Measurements from ENCODE around the gene SRSF9. TPM values are rescaled to one million over a fixed set of nuclear protein-coding genes. Genes with fewer than 3 reads are reported as not detected.
A peak's percentile ranks its signal among the peaks of the same experiment; 100 is the strongest.

The SRSF9 gene
- total RNA-seq, 2 donors from 2014 or later = 291 to 324 TPM

- DNase-seq = no peak
- no peaks in the 10 kb centered on the region for H3K9me3 ChIP-seq (ENCODE audit: control insufficient read depth, low read length)
- no peaks in the 10 kb centered on the region for H3K9me3 Mint-ChIP-seq
- no peaks in the 10 kb centered on the region for H3K4me1 ChIP-seq (ENCODE audit: control insufficient read depth, insufficient read depth, low read length)
- no peak overlapping the region for H3K27ac Mint-ChIP-seq
- no peak for TF ChIP-seq CTCF (conservative IDR thresholded peaks at IDR 0.05)
- no peak overlapping the region for H3K9ac ChIP-seq (ENCODE audit: extremely low read depth, low read length, poor library complexity, severe bottlenecking)
- H3K4me1 Mint-ChIP-seq = peaks cover 10% of the 10 kb centered on the region
- no peaks in the 10 kb centered on the region for H3K27me3 Mint-ChIP-seq (ENCODE audit: insufficient read depth)
- H3K36me3 ChIP-seq (ENCODE audit: control insufficient read depth, insufficient read depth, low read length) = no peaks in the 10 kb centered on the region
- no peaks in the 10 kb centered on the region for H3K36me3 Mint-ChIP-seq (ENCODE audit: low read depth)
- 84 to 97% methylated on average over 4 to 6 of the region's 6 CpGs for WGBS, 2 experiments (ENCODE audit: insufficient coverage in 1 of 2, insufficient read length in 1 of 2)
- no peak overlapping the region for H3K27ac ChIP-seq (ENCODE audit: low read depth, low read length)
- H3K4me3 ChIP-seq (ENCODE audit: low read length) = no peak overlapping the region
- H3K4me3 Mint-ChIP-seq = no peak overlapping the region
- H3K27me3 ChIP-seq (ENCODE audit: control insufficient read depth, insufficient read depth, low read length, poor library complexity, severe bottlenecking) = no peaks in the 10 kb centered on the region
Observed at GRCh38 chr12:120473807-120474615, 4.5 kb upstream of the SRSF9 start.

GRCh38 chr12:120472521-120472920 lies 3.0 kb upstream of the SRSF9 start:
- Histone ChIP-seq H3K4me3 (ENCODE audit: low read length) (no peak overlapping the region), H3K36me3 (ENCODE audit: control insufficient read depth, insufficient read depth, low read length) (peaks cover 3% of the 10 kb centered on the region), H3K27ac (ENCODE audit: low read depth, low read length) (no peak overlapping the region), H3K27me3 (ENCODE audit: control insufficient read depth, insufficient read depth, low read length, poor library complexity, severe bottlenecking) (no peaks in the 10 kb centered on the region), H3K9ac (ENCODE audit: extremely low read depth, low read length, poor library complexity, severe bottlenecking) (no peak overlapping the region), H3K4me1 (ENCODE audit: control insufficient read depth, insufficient read depth, low read length) (no peaks in the 10 kb centered on the region), H3K9me3 (ENCODE audit: control insufficient read depth, low read length) (no peaks in the 10 kb centered on the region)
- H3K36me3 Mint-ChIP-seq (ENCODE audit: low read depth) = peaks cover 6% of the 10 kb centered on the region
- H3K4me3 Mint-ChIP-seq = no peak overlapping the region
- peaks cover 17% of the 10 kb centered on the region for H3K4me1 Mint-ChIP-seq
- H3K27me3 Mint-ChIP-seq (ENCODE audit: insufficient read depth) = no peaks in the 10 kb centered on the region
- no peak overlapping the region for H3K27ac Mint-ChIP-seq
- DNase-seq = no peak
- no peaks in the 10 kb centered on the region for H3K9me3 Mint-ChIP-seq
- no peak for TF ChIP-seq CTCF (conservative IDR thresholded peaks at IDR 0.05)

- Histone ChIP-seq H3K27me3 (ENCODE audit: control insufficient read depth, insufficient read depth, low read length, poor library complexity, severe bottlenecking) (no peaks in the 10 kb centered on the region), H3K36me3 (ENCODE audit: control insufficient read depth, insufficient read depth, low read length) (peaks cover 24% of the 10 kb centered on the region), H3K4me3 (ENCODE audit: low read length) (peak overlapping the region; percentile 95), H3K27ac (ENCODE audit: low read depth, low read length) (no peak overlapping the region), H3K9ac (ENCODE audit: extremely low read depth, low read length, poor library complexity, severe bottlenecking) (peak overlapping the region; percentile 27), H3K9me3 (ENCODE audit: control insufficient read depth, low read length) (no peaks in the 10 kb centered on the region), H3K4me1 (ENCODE audit: control insufficient read depth, insufficient read depth, low read length) (peaks cover 3% of the 10 kb centered on the region)
- DNase-seq = no peak
- H3K27me3 Mint-ChIP-seq (ENCODE audit: insufficient read depth) = no peaks in the 10 kb centered on the region
- TF ChIP-seq CTCF (conservative IDR thresholded peaks at IDR 0.05) = no peak
- H3K27ac Mint-ChIP-seq = peak overlapping the region; percentile 75
- WGBS, 2 experiments (ENCODE audit: insufficient coverage in 1 of 2, insufficient read length in 1 of 2) = 64 to 72% methylated on average over 19 to 26 of the region's 26 CpGs
- H3K4me3 Mint-ChIP-seq = peak overlapping the region; percentile 90
- peaks cover 19% of the 10 kb centered on the region for H3K36me3 Mint-ChIP-seq (ENCODE audit: low read depth)
- H3K4me1 Mint-ChIP-seq = peaks cover 26% of the 10 kb centered on the region
- H3K9me3 Mint-ChIP-seq = no peaks in the 10 kb centered on the region
Observed at GRCh38 chr12:120470150-120470784, 719 bp upstream of the SRSF9 start.
